Measurements from ENCODE around the gene EHD3. TPM values are rescaled to one million over a fixed set of nuclear protein-coding genes. Genes with fewer than 3 reads are reported as not detected.

EHD3 gene
- total RNA-seq, 1 donor from 2014 or later: 40.3 TPM

DNA sequence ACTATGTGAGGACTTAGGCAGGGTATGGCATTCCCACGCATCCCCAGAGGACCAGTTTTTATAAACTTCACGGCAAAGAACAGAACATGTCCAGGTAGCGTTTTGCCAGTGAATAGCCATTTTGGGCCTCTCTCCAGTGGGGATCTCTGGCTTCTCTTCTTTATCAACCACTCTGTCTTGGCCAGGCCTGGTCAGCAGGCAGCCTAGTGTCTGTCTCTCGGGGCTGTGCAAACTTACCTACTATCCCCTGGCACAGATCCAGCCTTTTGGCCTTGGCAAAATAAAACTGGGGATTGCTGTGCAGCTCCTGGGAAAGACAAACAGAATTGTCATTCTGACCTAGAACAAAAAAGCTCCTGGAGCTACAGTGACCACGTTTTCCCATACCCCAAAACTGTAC, 31.1 kb upstream of the EHD3 start:
- intact Hi-C loops (cut with micrococcal nuclease): no loop called here
- ChIA-PET CTCF (no interaction called here), POLR2A (no interaction called here)
- H3K9me3 Mint-ChIP-seq: peaks cover 3% of the 10 kb centered on the region
- H3K36me3 Mint-ChIP-seq (ENCODE audit: low read depth): peaks cover 2% of the 10 kb centered on the region
- H3K4me1 Mint-ChIP-seq: peaks cover 2% of the 10 kb centered on the region
- H3K4me3 Mint-ChIP-seq: no peak overlapping the region
- H3K27ac Mint-ChIP-seq: no peak overlapping the region
- no peak for ATAC-seq (ENCODE audit: low read depth)
- TF ChIP-seq, protein P1, sequence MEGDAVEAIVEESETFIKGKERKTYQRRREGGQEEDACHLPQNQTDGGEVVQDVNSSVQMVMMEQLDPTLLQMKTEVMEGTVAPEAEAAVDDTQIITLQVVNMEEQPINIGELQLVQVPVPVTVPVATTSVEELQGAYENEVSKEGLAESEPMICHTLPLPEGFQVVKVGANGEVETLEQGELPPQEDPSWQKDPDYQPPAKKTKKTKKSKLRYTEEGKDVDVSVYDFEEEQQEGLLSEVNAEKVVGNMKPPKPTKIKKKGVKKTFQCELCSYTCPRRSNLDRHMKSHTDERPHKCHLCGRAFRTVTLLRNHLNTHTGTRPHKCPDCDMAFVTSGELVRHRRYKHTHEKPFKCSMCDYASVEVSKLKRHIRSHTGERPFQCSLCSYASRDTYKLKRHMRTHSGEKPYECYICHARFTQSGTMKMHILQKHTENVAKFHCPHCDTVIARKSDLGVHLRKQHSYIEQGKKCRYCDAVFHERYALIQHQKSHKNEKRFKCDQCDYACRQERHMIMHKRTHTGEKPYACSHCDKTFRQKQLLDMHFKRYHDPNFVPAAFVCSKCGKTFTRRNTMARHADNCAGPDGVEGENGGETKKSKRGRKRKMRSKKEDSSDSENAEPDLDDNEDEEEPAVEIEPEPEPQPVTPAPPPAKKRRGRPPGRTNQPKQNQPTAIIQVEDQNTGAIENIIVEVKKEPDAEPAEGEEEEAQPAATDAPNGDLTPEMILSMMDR (IDR thresholded peaks at IDR 0.05): no peak
- DNase-seq: no peak
- no peaks in the 10 kb centered on the region for H3K27me3 Mint-ChIP-seq

DNA sequence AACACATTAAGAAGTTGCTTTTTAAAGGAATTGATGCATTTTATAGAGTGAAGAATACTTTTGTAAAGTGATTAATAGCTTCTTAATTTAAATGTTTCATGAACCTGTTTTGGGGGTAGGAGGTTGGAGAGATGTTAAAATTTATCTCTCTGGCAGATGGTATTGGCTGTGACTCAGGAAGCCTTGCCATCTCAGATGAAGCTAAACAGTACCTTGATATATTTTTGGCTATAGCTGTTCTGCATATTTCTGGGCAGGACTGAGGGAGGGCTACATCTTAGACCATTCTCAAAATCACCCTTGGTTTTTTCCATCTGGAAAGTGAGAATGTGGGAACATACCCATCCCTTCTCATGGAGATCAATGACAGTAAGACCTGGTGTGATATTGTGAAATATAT, 30.0 kb upstream of the EHD3 start:
- POLR2A ChIA-PET: interaction anchor here (0.8 kb wide), 1 partner anchor 30 kb away, joined by 3 read pairs; the partner anchor contains the start of gene EHD3
- CTCF ChIA-PET: interaction anchor here (0.8 kb wide), 1 partner anchor 34 kb away, joined by 3 read pairs; no protein-coding TSS in a partner anchor

DNA sequence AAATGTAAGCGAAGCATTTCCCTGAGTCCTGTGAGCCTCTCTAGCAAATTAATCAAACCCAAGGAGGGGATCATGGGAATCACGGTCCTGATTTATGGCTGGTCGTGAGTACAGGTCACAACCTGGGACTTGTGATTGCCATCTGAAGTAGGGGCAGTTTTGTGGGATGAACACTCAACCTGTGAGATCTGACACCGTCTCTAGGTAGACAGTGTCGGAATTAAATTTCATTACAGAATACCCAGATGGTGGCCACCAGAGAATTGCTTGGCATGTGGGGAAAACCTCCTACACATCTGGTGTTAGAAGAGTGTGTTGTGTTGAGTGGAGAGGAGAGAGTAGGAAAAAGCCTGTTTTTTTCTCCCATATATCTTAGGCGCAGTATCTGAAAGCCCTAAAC, 29.2 kb upstream of the EHD3 start:
- POLR2A ChIA-PET: no interaction called here
- Mint-ChIP-seq H3K27me3 (no peaks in the 10 kb centered on the region), H3K4me1 (peaks cover 17% of the 10 kb centered on the region), H3K36me3 (ENCODE audit: low read depth) (peaks cover 2% of the 10 kb centered on the region), H3K9me3 (no peaks in the 10 kb centered on the region), H3K4me3 (no peak overlapping the region), H3K27ac (no peak overlapping the region)
- DNase-seq: no peak
- intact Hi-C loops (cut with micrococcal nuclease): no loop called here
- no peak for ATAC-seq (ENCODE audit: low read depth)
- TF ChIP-seq, protein P1 (IDR thresholded peaks at IDR 0.05): no peak
- CTCF ChIA-PET: no interaction called here

More for the DNA sequence above, 30.0 kb upstream of the EHD3 start:
- Mint-ChIP-seq H3K4me3 (no peak overlapping the region), H3K27ac (no peak overlapping the region), H3K27me3 (no peaks in the 10 kb centered on the region), H3K4me1 (peaks cover 13% of the 10 kb centered on the region), H3K36me3 (ENCODE audit: low read depth) (peaks cover 2% of the 10 kb centered on the region), H3K9me3 (peaks cover 2% of the 10 kb centered on the region)
- no peak for DNase-seq
- ATAC-seq (ENCODE audit: low read depth): no peak
- intact Hi-C loops (cut with micrococcal nuclease): no loop called here
- TF ChIP-seq, protein P1 (IDR thresholded peaks at IDR 0.05): no peak

DNA sequence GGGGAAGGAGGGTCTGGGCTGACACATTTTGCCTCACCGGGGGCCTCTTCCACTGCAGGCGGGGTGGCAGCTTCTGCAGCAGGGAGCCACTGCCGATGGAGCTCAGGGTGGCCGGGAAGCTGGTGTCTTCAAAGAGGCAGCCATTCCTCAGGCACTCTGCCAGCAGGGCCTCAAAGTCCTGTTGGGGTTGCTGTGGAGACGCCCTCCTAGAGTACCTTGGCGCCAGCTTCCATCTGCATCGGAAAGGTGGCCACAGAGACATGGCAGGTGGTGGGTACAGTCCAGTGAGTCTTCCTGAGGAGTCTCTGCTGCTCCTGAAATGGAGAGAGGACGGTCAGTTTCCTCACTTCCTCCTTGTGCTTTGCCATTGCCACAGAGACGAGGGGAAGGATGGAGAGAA, 28.8 kb upstream of the EHD3 start:
- peaks cover 2% of the 10 kb centered on the region for H3K36me3 Mint-ChIP-seq (ENCODE audit: low read depth)
- DNase-seq (no peak), ATAC-seq (ENCODE audit: low read depth) (no peak)
- TF ChIP-seq, protein P1 (IDR thresholded peaks at IDR 0.05): no peak
- intact Hi-C loops (cut with micrococcal nuclease): no loop called here
- ChIA-PET POLR2A (no interaction called here), CTCF (no interaction called here)
- H3K4me1 Mint-ChIP-seq: peaks cover 17% of the 10 kb centered on the region
- H3K27me3 Mint-ChIP-seq: no peaks in the 10 kb centered on the region
- H3K4me3 Mint-ChIP-seq: no peak overlapping the region
- H3K27ac Mint-ChIP-seq: no peak overlapping the region
- H3K9me3 Mint-ChIP-seq: no peaks in the 10 kb centered on the region

DNA sequence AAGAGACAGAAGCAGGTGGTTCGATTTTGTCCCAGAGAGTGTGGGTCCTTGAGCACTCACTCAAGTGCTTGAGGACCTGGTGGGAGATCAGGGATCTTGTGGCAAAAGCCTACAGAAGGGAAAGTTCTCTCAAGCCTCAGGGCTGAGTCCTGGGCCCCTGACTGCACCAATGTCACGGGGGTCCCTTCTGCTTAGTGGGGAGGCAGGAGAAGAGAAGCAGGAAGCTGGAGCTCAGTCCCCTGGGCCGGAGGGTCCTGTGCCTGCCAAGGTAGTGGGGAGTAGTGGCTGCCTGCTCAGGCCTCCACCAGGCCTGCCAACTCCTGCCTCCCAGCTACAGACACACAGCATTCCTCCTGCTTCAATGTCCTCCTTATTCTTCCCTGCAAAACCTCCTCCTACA, 28.3 kb upstream of the EHD3 start:
- intact Hi-C loops (cut with micrococcal nuclease): no loop called here
- POLR2A ChIA-PET: no interaction called here
- Mint-ChIP-seq H3K36me3 (ENCODE audit: low read depth) (peaks cover 2% of the 10 kb centered on the region), H3K9me3 (no peaks in the 10 kb centered on the region), H3K27me3 (no peaks in the 10 kb centered on the region), H3K4me1 (peaks cover 17% of the 10 kb centered on the region), H3K27ac (no peak overlapping the region), H3K4me3 (no peak overlapping the region)
- TF ChIP-seq, protein P1 (IDR thresholded peaks at IDR 0.05): no peak
- no peak for ATAC-seq (ENCODE audit: low read depth)
- CTCF ChIA-PET: no interaction called here
- no peak for DNase-seq
